ENCODE results near the gene AXIN1. TPM values are rescaled to one million over a fixed set of nuclear protein-coding genes. Genes with fewer than 3 reads are reported as not detected.

AXIN1 gene
- polyA plus RNA-seq, 2 of the 4 experiments (the other 2 are of a cell fraction): 8.7 to 19.3 TPM

DNA sequence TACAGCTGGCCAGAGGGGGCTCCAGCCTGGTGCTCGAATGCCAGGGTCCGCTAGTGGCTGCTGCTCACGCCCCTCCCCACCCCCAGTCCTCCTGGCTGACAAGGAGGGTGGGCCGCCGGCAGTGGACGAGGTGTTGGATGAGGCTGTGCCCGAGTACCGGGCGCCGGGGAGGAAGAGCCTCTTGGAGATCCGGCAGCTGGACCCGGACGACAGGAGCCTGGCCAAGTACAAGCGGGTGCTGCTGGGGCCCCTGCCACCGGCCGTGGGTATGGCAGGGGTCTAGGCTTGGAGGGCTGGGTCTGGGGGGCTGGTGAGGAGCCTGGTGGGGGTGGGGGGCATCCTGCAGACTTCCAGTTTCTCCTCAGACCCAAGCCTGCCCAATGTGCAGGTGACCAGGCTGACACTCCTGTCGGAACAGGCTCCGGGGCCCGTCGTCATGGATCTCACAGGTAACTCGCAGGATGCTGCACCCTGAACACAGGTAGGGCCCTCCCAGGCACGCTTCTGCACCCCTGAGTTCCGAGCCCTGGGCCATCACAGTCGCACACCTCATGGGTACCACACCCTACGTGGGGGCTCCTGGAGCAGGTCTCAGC, 70.8 kb downstream of the AXIN1 start:
- H3K4me1 ChIP-seq: peaks cover 6% of the 10 kb centered on the region; the same call in 1 of the 3 replicates
- FAIRE-seq (no peak), ATAC-seq (peak; percentile 13 to 21; a peak in 1 of 6 replicates), DNase-seq (ENCODE audit: low read depth in 1 of 2, low spot score in 1 of 2) (no peak)
- no peak overlapping the region for H3K27ac ChIP-seq
- H3K4me2 ChIP-seq: no peak overlapping the region
- ChIA-PET POLR2A (interaction anchor here (0.5 kb wide), 1 partner anchor 171 kb away, joined by 3 read pairs; no protein-coding TSS in a partner anchor), CTCF (interaction anchor here (1.0 kb wide), 1 partner anchor 11 kb away, joined by 3 read pairs; no protein-coding TSS in a partner anchor)
- H3K4me3 ChIP-seq: no peak overlapping the region
- TF ChIP-seq NFE2L2 (conservative IDR thresholded peaks at IDR 0.05; ENCODE audit: low read length) (no peak), GATA3 (IDR thresholded peaks at IDR 0.05; ENCODE audit: borderline replicate concordance) (no peak), RCOR1 (IDR thresholded peaks at IDR 0.05; ENCODE audit: low read depth, low read length) (no peak)
- 72% methylated on average over 9 of the region's 25 CpGs for WGBS (ENCODE audit: missing lambda C conversion rate)
- no peaks in the 10 kb centered on the region for H3K9me3 ChIP-seq

- DNase-seq (ENCODE audit: low read depth in 1 of 2, low spot score in 1 of 2): no peak
- ChIA-PET POLR2A (interaction anchor here (0.5 kb wide), 1 partner anchor 170 kb away, joined by 3 read pairs; no protein-coding TSS in a partner anchor), CTCF (interaction anchor here (1.0 to 1.3 kb wide), 2 partner anchors 11 to 81 kb away, joined by 3 to 5 read pairs; no protein-coding TSS in a partner anchor)
- Histone ChIP-seq H3K4me3 (peak overlapping the region; percentile 57), H3K4me1 (peaks cover 6% of the 10 kb centered on the region; the same call in 1 of the 3 replicates), H3K4me2 (peak overlapping the region; percentile 99), H3K9me3 (no peaks in the 10 kb centered on the region), H3K27ac (peak overlapping the region; percentile 63 to 89)
- ATAC-seq: peak in 1 of 2 experiments; percentile 14; a peak in 2 of 6 replicates
- 77% methylated on average over 18 of the region's 27 CpGs for WGBS (ENCODE audit: missing lambda C conversion rate)
- FAIRE-seq: no peak
- no peak for TF ChIP-seq RARB (CRISPR knock-in tag; IDR thresholded peaks at IDR 0.05)
Measured at GRCh38 chr16:280991-281659, 71.4 kb downstream of the AXIN1 start.

- H3K4me3 ChIP-seq: peak within 1 kb of the TSS; percentile 57
- FAIRE-seq: no peak
Measured at GRCh38 chr16:280552-280951, 72.0 kb downstream of the AXIN1 start, which contains the start of gene ARHGDIG. Gene ARHGDIG (plus strand): TSS chr16:280591. CDS start chr16:280681, 90 bp downstream.

GRCh38 chr16:280005-280460, 72.5 kb downstream of the AXIN1 start:
- peak overlapping the region; percentile 99 for H3K4me2 ChIP-seq
- FAIRE-seq: no peak
- CTCF ChIA-PET: interaction anchor here (1.3 to 2.7 kb wide), 4 partner anchors 19 to 183 kb away, joined by 5 to 8 read pairs (median 6); partner anchors contain the start of gene AXIN1
- H3K4me3 ChIP-seq: peak overlapping the region; percentile 57
- H3K4me1 ChIP-seq: peaks cover 11% of the 10 kb centered on the region
- no peaks in the 10 kb centered on the region for H3K9me3 ChIP-seq
- ATAC-seq: no peak
- DNase-seq (ENCODE audit: low read depth in 1 of 2, low spot score in 1 of 2): no peak
- peak overlapping the region; percentile 63 to 89; a peak in 4 of 6 replicates for H3K27ac ChIP-seq
- POLR2A ChIA-PET: no interaction called here
- no peak for TF ChIP-seq JUNB (IDR thresholded peaks at IDR 0.05)
- TF ChIP-seq, protein P1, sequence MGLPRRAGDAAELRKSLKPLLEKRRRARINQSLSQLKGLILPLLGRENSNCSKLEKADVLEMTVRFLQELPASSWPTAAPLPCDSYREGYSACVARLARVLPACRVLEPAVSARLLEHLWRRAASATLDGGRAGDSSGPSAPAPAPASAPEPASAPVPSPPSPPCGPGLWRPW (IDR thresholded peaks at IDR 0.05): no peak
- no peak for TF ChIP-seq ESRRA (IDR thresholded peaks at IDR 0.05; ENCODE audit: borderline replicate concordance, low read length)
- no peak for TF ChIP-seq RNF2 (IDR thresholded peaks at IDR 0.05; ENCODE audit: borderline replicate concordance, low read depth)
- no peak for TF ChIP-seq SMC3 (IDR thresholded peaks at IDR 0.05)
- no peak for TF ChIP-seq NR3C1 (IDR thresholded peaks at IDR 0.05)
- TF ChIP-seq RCOR1 (IDR thresholded peaks at IDR 0.05; ENCODE audit: low read depth, low read length): no peak
- TF ChIP-seq KDM5A (IDR thresholded peaks at IDR 0.05): no peak
- no peak for TF ChIP-seq HOXB13 (CRISPR knock-in tag; IDR thresholded peaks at IDR 0.05; ENCODE audit: low read depth)
- WGBS (ENCODE audit: missing lambda C conversion rate): 20% methylated on average over 1 of the region's 47 CpGs

More at GRCh38 chr16:280552-280951, 72.0 kb downstream of the AXIN1 start, which contains the start of gene ARHGDIG:
- DNase-seq (ENCODE audit: low read depth in 1 of 2, low spot score in 1 of 2) (no peak), ATAC-seq (no peak)
- 22% methylated on average over 11 of the region's 54 CpGs for WGBS (ENCODE audit: missing lambda C conversion rate)
- ChIA-PET POLR2A (no interaction called here), CTCF (interaction anchor here (1.3 to 2.2 kb wide), 2 partner anchors 82 to 184 kb away, joined by 5 read pairs; no protein-coding TSS in a partner anchor)
- TF ChIP-seq SREBF2 (IDR thresholded peaks at IDR 0.05): no peak
- no peak for TF ChIP-seq BHLHE40 (IDR thresholded peaks at IDR 0.05; ENCODE audit: low read depth, low read length)
- no peak for TF ChIP-seq KDM5A (IDR thresholded peaks at IDR 0.05)
- TF ChIP-seq, protein P2, sequence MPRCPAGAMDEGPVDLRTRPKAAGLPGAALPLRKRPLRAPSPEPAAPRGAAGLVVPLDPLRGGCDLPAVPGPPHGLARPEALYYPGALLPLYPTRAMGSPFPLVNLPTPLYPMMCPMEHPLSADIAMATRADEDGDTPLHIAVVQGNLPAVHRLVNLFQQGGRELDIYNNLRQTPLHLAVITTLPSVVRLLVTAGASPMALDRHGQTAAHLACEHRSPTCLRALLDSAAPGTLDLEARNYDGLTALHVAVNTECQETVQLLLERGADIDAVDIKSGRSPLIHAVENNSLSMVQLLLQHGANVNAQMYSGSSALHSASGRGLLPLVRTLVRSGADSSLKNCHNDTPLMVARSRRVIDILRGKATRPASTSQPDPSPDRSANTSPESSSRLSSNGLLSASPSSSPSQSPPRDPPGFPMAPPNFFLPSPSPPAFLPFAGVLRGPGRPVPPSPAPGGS (IDR thresholded peaks at IDR 0.05): no peak
- Histone ChIP-seq H3K4me1 (peaks cover 6% of the 10 kb centered on the region; the same call in 1 of the 3 replicates), H3K4me2 (peak within 1 kb of the TSS; percentile 99), H3K27ac (peak within 1 kb of the TSS; percentile 63 to 89), H3K9me3 (no peaks in the 10 kb centered on the region)
